Chondrocyte (in vitro differentiated cells): ENCODE results near the gene GRIN2C. TPM values are rescaled to one million over a fixed set of nuclear protein-coding genes. Genes with fewer than 3 reads are reported as not detected.

ENCODE experiments used
- DNase-seq: peaks from one replicate; pipeline ENCODE4 v3.0.0; 2021; ENCODE audit warnings: mixed read lengths, low spot score
- H3K27ac Mint-ChIP-seq: one replicate; pipeline ENCODE4 v1.8.0; 2021; ENCODE audit warnings: mild to moderate bottlenecking, moderate library complexity, mixed read lengths; ENCODE audit not compliant: unreplicated experiment
- H3K27me3 Mint-ChIP-seq: 2 replicates; pipeline ENCODE4 v1.8.0; 2021; ENCODE audit warnings: low read depth, mixed read lengths
- H3K36me3 Mint-ChIP-seq: 2 replicates; pipeline ENCODE4 v1.8.0; 2021; ENCODE audit warnings: low read depth, mixed read lengths
- H3K4me1 Mint-ChIP-seq: 2 replicates; pipeline ENCODE4 v1.8.0; 2021; ENCODE audit warnings: low read depth, mild to moderate bottlenecking, mixed read lengths
- H3K4me3 Mint-ChIP-seq: one replicate; pipeline ENCODE4 v1.8.0; 2021; ENCODE audit warnings: mild to moderate bottlenecking, moderate library complexity, mixed read lengths; ENCODE audit not compliant: unreplicated experiment
- H3K9me3 Mint-ChIP-seq: 2 replicates; pipeline ENCODE4 v1.8.0; 2021; ENCODE audit warnings: low read depth, mixed read lengths
- CTCF ChIP-seq: fragments of 200-600 bp; sonication (generic); IDR thresholded peaks from 2 replicates; pipeline ENCODE4 v1.5.0; 2021; ENCODE audit warnings: antibody characterized with exemption, mild to moderate bottlenecking, moderate library complexity
- total RNA-seq: library from RNA; stranded (reverse); gene quantifications from 3 replicates; pipeline ENCODE4 v1.2.1, GENCODE V29; 2021

The GRIN2C gene
- total RNA-seq, 1 donor from 2014 or later, result 0.07 TPM

DNA sequence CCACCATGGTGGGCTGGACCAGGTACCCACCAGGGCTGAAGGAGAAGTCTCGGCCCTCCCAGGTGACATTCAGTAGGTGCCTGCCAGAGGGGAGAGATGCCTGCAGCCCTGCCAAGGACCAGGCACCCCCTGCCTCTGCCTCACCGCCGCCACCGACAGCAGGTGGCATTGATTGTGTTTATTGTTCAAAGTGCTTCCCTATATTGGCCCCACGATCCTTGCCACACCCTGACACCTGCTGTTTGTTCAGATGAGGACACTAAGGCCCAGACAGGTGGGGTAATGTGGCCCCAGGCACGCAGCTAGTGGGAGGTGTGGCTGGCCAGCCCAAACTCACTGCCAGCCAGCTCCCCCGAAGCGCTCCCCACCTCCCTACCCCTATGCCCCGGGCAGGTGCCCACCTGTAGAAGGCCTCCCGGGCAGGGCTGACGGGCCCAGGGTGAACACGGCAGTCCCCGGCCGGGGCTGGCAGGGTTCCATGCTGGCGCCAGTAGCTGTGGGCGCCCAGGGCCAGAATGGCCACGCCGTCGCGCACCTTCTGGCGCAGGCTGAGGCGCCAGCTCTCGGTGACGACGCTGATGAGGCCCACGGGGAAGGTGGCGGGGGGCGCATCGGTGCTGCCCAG is 8.0 kb downstream of the GRIN2C start:
- no peaks in the 10 kb centered on the region for H3K9me3 Mint-ChIP-seq

GRCh38 chr17:74850914-74851313 is 8.8 kb downstream of the GRIN2C start:
- Mint-ChIP-seq H3K27me3 (peaks cover 50% of the 10 kb centered on the region), H3K9me3 (no peaks in the 10 kb centered on the region), H3K4me3 (no peak overlapping the region), H3K4me1 (peaks cover 5% of the 10 kb centered on the region), H3K27ac (no peak overlapping the region), H3K36me3 (peaks cover under 1% of the 10 kb centered on the region)
- DNase-seq, result no peak
- no peak for TF ChIP-seq CTCF

More for the DNA sequence above, 8.0 kb downstream of the GRIN2C start:
- Mint-ChIP-seq H3K27me3 (peaks cover 56% of the 10 kb centered on the region), H3K27ac (no peak overlapping the region), H3K4me3 (no peak overlapping the region), H3K4me1 (peaks cover 5% of the 10 kb centered on the region), H3K36me3 (peaks cover 3% of the 10 kb centered on the region)
- TF ChIP-seq CTCF, result no peak
- DNase-seq, result no peak

- Mint-ChIP-seq H3K9me3 (no peaks in the 10 kb centered on the region), H3K4me3 (no peak overlapping the region), H3K27ac (no peak overlapping the region), H3K36me3 (no peaks in the 10 kb centered on the region), H3K4me1 (peaks cover 5% of the 10 kb centered on the region), H3K27me3 (peaks cover 46% of the 10 kb centered on the region)
- no peak for DNase-seq
- TF ChIP-seq CTCF, result no peak
Observed at GRCh38 chr17:74850310-74850709, 9.4 kb downstream of the GRIN2C start.

DNA sequence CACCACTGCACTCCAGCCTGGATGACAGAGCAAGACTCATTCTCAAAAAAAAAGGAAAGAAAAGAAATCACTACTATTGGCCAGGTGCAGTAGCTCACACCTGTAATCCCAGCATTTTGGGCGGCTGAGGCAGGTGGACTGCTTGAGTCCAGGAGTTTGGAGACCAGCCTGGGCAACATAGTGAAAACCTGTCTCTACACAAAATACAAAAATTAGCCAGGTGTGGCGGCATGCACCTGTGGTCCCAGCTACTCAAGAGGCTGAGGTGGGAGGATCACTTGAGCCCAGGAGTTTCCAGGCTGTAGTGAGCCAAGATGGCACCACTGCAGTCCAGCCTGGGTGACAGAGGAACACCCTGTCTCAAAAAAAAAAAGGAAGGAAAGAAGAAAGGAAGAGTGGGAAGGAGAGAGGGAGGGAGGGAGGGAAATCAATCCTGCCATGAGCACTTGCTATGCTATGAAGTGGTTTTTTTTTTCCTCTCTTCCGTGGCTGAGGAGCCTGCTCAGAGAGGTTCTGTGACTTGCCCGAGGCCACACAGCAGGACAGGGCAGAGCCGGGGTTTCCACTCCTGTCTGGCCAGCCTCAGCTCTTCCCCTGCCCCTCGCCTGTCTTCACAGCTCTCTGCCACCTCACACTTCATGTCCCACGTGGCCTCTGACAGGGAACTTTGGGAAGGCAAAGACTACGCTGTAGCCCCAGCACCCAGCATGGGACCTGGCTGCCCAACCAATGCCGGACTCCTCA is 10.9 kb downstream of the GRIN2C start:
- no peak for TF ChIP-seq CTCF
- DNase-seq, result no peak
- Mint-ChIP-seq H3K27me3 (peaks cover 32% of the 10 kb centered on the region), H3K4me3 (no peak overlapping the region), H3K27ac (no peak overlapping the region), H3K4me1 (peaks cover 5% of the 10 kb centered on the region), H3K9me3 (no peaks in the 10 kb centered on the region), H3K36me3 (no peaks in the 10 kb centered on the region)

- no peaks in the 10 kb centered on the region for H3K36me3 Mint-ChIP-seq
- no peak overlapping the region for H3K4me3 Mint-ChIP-seq
- no peak for DNase-seq
- H3K4me1 Mint-ChIP-seq, result peaks cover 4% of the 10 kb centered on the region
- no peak overlapping the region for H3K27ac Mint-ChIP-seq
- no peak for TF ChIP-seq CTCF
- no peaks in the 10 kb centered on the region for H3K9me3 Mint-ChIP-seq
- H3K27me3 Mint-ChIP-seq, result peaks cover 20% of the 10 kb centered on the region
Observed at GRCh38 chr17:74846621-74847020, 13.1 kb downstream of the GRIN2C start.
